Astrocyte (in vitro differentiated cells and primary cell): ENCODE measurements around the gene SLCO6A1. TPM values are rescaled to one million over a fixed set of nuclear protein-coding genes. Genes with fewer than 3 reads are reported as not detected.

Source experiments
- DNase-seq: peaks from one replicate; pipeline ENCODE4 v3.0.0-alpha.2; 2010; ENCODE audit warnings: low read depth
- FAIRE-seq: peaks from 2 replicates; lab custom pipeline; 2011; peaks lifted over from hg19 to GRCh38; lab: Jason Lieb, UNC
- H2AFZ ChIP-seq: 2 replicates; pipeline ENCODE4 v1.6.0; 2012; ENCODE audit warnings: low read depth, low read length, inconsistent platforms
- H3K27ac ChIP-seq: 2 replicates; pipeline ENCODE4 v1.5.1; 2011; ENCODE audit warnings: low read depth, low read length, inconsistent platforms
- H3K27me3 ChIP-seq: 2 replicates; pipeline ENCODE4 v1.6.0; 2011; ENCODE audit warnings: low read length, inconsistent platforms; ENCODE audit not compliant: insufficient read depth
- H3K36me3 ChIP-seq: 2 replicates; pipeline ENCODE4 v1.5.1; 2011; ENCODE audit warnings: low read length, inconsistent platforms; ENCODE audit not compliant: insufficient read depth
- H3K4me1 ChIP-seq: 2 replicates; pipeline ENCODE4 v1.5.1; 2011; ENCODE audit warnings: low read length, inconsistent platforms; ENCODE audit not compliant: insufficient read depth
- H3K4me2 ChIP-seq: 2 replicates; pipeline ENCODE4 v1.6.0; 2012; ENCODE audit warnings: low read length, inconsistent platforms
- H3K4me3 ChIP-seq: 2 replicates; pipeline ENCODE4 v1.5.1; 2011; ENCODE audit warnings: low read depth, mild to moderate bottlenecking, low read length, inconsistent platforms; ENCODE audit not compliant: insufficient read depth
- H3K79me2 ChIP-seq: 2 replicates; pipeline ENCODE4 v1.6.0; 2012; ENCODE audit warnings: mild to moderate bottlenecking, low read length, inconsistent platforms; ENCODE audit not compliant: insufficient read depth
- H3K9ac ChIP-seq: 2 replicates; pipeline ENCODE4 v1.6.0; 2012; ENCODE audit warnings: mild to moderate bottlenecking, low read length, inconsistent platforms
- H3K9me3 ChIP-seq: 2 replicates; pipeline ENCODE4 v1.5.1; 2012; ENCODE audit warnings: low read depth, mild to moderate bottlenecking, low read length, inconsistent platforms; ENCODE audit not compliant: insufficient read depth
- H4K20me1 ChIP-seq: 2 replicates; pipeline ENCODE4 v1.6.0; 2012; ENCODE audit warnings: low read length, inconsistent platforms; ENCODE audit not compliant: insufficient read depth
- H3K27ac Mint-ChIP-seq: one replicate; pipeline ENCODE4 v1.8.0; 2021; ENCODE audit warnings: mild to moderate bottlenecking, mixed read lengths; ENCODE audit not compliant: unreplicated experiment
- H3K27me3 Mint-ChIP-seq: one replicate; pipeline ENCODE4 v1.8.0; 2021; ENCODE audit warnings: low read depth, mixed read lengths; ENCODE audit not compliant: unreplicated experiment
- H3K36me3 Mint-ChIP-seq: one replicate; pipeline ENCODE4 v1.8.0; 2021; ENCODE audit warnings: low read depth, mixed read lengths; ENCODE audit not compliant: unreplicated experiment
- H3K4me1 Mint-ChIP-seq: one replicate; pipeline ENCODE4 v1.8.0; 2021; ENCODE audit warnings: low read depth, mixed read lengths; ENCODE audit not compliant: unreplicated experiment
- H3K4me3 Mint-ChIP-seq: one replicate; pipeline ENCODE4 v1.8.0; 2021; ENCODE audit warnings: mild to moderate bottlenecking, moderate library complexity, mixed read lengths; ENCODE audit not compliant: unreplicated experiment
- H3K9me3 Mint-ChIP-seq: one replicate; pipeline ENCODE4 v1.8.0; 2021; ENCODE audit warnings: mild to moderate bottlenecking, mixed read lengths; ENCODE audit not compliant: unreplicated experiment
- EZH2 ChIP-seq: IDR thresholded peaks from 2 replicates; pipeline ENCODE4 v1.6.1; 2012; ENCODE audit warnings: mild to moderate bottlenecking, low read length, inconsistent platforms; ENCODE audit not compliant: insufficient read depth
- total RNA-seq: library from RNA; stranded (reverse); gene quantifications from 2 replicates; pipeline ENCODE4 v1.2.1, GENCODE V29; 2021
- TF ChIP-seq, protein P1 (sequence below): IDR thresholded peaks from 2 replicates; pipeline ENCODE4 v1.5.1; 2011; ENCODE audit warnings: low read depth, mild to moderate bottlenecking, inconsistent platforms, low read length, moderate library complexity; ENCODE audit not compliant: insufficient read depth

The SLCO6A1 gene
- total RNA-seq, 1 donor from 2014 or later, result not detected

DNA sequence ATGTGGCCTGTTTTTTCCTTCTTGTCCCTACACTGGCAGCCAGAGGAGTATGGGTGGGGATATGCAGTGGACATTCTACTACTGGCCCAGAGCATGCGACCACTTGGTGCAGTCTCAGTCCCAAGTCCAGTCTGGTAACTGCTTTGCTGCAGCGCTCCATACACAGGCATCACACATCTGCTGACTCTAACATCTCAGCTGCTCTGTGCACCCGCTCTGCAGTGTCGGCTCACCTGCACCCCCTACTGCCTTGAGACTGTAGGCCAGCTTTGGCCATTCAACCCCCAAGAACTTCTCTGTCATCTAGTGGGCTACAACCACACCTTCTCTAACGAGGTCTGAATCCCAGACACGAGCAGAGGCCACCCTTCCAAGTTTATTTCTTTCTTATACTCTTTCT lies 46.4 kb upstream of the SLCO6A1 start:
- no peaks in the 10 kb centered on the region for H3K27me3 ChIP-seq
- no peaks in the 10 kb centered on the region for H3K36me3 ChIP-seq
- Mint-ChIP-seq H3K27me3 (no peaks in the 10 kb centered on the region), H3K36me3 (no peaks in the 10 kb centered on the region), H3K9me3 (peaks cover 4% of the 10 kb centered on the region), H3K27ac (no peak overlapping the region), H3K4me3 (no peak overlapping the region), H3K4me1 (no peaks in the 10 kb centered on the region)
- H3K4me1 ChIP-seq, result no peaks in the 10 kb centered on the region
- no peak overlapping the region for H3K9ac ChIP-seq
- no peak for DNase-seq
- no peaks in the 10 kb centered on the region for H4K20me1 ChIP-seq
- no peaks in the 10 kb centered on the region for H3K9me3 ChIP-seq
- TF ChIP-seq EZH2, result no peak
- TF ChIP-seq, protein P1, sequence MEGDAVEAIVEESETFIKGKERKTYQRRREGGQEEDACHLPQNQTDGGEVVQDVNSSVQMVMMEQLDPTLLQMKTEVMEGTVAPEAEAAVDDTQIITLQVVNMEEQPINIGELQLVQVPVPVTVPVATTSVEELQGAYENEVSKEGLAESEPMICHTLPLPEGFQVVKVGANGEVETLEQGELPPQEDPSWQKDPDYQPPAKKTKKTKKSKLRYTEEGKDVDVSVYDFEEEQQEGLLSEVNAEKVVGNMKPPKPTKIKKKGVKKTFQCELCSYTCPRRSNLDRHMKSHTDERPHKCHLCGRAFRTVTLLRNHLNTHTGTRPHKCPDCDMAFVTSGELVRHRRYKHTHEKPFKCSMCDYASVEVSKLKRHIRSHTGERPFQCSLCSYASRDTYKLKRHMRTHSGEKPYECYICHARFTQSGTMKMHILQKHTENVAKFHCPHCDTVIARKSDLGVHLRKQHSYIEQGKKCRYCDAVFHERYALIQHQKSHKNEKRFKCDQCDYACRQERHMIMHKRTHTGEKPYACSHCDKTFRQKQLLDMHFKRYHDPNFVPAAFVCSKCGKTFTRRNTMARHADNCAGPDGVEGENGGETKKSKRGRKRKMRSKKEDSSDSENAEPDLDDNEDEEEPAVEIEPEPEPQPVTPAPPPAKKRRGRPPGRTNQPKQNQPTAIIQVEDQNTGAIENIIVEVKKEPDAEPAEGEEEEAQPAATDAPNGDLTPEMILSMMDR, result no peak
- H3K4me3 ChIP-seq, result no peak overlapping the region
- H2AFZ ChIP-seq, result no peak overlapping the region
- no peak overlapping the region for H3K27ac ChIP-seq
- no peak for FAIRE-seq
- no peak overlapping the region for H3K4me2 ChIP-seq
- H3K79me2 ChIP-seq, result no peaks in the 10 kb centered on the region

DNA sequence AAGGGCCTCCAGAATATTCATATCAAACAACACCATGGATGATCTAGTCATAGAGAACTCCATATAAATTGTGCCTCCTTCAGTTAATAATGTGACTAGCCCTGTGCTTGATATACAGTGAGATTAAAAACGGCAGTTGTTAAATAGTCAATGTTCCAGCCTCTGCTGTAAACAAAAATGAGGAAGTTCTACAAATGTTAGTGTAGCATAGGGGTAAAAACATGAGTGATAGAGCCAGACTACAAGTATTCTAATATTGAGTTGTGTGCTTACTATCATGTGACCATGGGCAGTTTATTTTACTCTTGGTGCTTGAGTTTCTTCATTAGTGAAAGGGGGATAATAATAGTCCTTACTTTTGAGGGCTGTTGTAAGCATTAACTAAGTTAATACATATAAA lies 43.3 kb upstream of the SLCO6A1 start:
- H3K79me2 ChIP-seq, result no peaks in the 10 kb centered on the region
- H2AFZ ChIP-seq, result no peak overlapping the region
- no peaks in the 10 kb centered on the region for H3K36me3 ChIP-seq
- no peak for TF ChIP-seq EZH2
- TF ChIP-seq, protein P1, result no peak
- no peaks in the 10 kb centered on the region for H3K4me1 ChIP-seq
- H3K9me3 ChIP-seq, result no peaks in the 10 kb centered on the region
- H3K4me3 ChIP-seq, result no peak overlapping the region
- no peak overlapping the region for H3K27ac ChIP-seq
- no peak overlapping the region for H3K9ac ChIP-seq
- Mint-ChIP-seq H3K4me1 (no peaks in the 10 kb centered on the region), H3K4me3 (no peak overlapping the region), H3K27ac (no peak overlapping the region), H3K27me3 (no peaks in the 10 kb centered on the region), H3K36me3 (no peaks in the 10 kb centered on the region), H3K9me3 (no peaks in the 10 kb centered on the region)
- no peaks in the 10 kb centered on the region for H3K27me3 ChIP-seq
- no peak for FAIRE-seq
- DNase-seq, result no peak
- no peak overlapping the region for H3K4me2 ChIP-seq
- H4K20me1 ChIP-seq, result no peaks in the 10 kb centered on the region

DNA sequence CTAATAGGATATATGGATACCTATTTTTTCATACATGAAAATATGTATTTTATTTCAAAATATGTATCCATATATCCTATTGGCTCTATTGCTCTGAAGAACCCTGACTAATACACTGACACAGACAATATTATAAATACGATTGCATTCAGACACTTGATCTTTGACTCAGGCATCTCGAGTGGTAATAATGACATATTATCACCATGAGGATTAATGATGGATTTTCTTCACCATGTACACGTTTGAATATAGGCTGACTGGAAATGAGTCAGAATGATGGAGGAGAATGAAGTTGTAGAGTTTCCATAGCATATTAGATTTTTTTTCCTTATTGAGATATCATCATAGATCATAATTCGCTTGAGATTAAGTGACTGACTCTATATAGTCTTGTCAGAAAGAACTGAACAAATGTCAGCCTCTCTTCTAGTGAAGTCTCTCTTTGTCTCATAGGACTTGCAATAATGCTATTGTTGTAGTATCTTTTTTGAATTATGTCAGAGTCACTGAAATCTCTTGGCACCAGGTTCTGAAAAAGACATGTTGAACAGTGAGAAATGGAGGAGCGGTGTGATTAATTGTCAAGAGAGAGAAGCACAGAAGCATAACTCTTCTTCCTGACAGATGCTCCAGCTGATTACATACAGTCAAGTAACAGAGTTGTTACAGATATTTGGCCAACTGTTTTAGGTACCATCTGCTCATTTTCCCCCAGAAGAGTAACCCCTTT lies 41.4 kb upstream of the SLCO6A1 start:
- no peaks in the 10 kb centered on the region for H3K36me3 ChIP-seq
- no peaks in the 10 kb centered on the region for H3K36me3 Mint-ChIP-seq
- H3K79me2 ChIP-seq, result no peaks in the 10 kb centered on the region
- no peaks in the 10 kb centered on the region for H3K9me3 Mint-ChIP-seq
- FAIRE-seq (no peak), DNase-seq (no peak)
- H3K4me2 ChIP-seq, result no peak overlapping the region
- TF ChIP-seq, protein P1, result no peak
- TF ChIP-seq EZH2, result no peak
- H3K9me3 ChIP-seq, result no peaks in the 10 kb centered on the region
- no peaks in the 10 kb centered on the region for H3K27me3 Mint-ChIP-seq
- H3K4me3 Mint-ChIP-seq, result no peak overlapping the region
- no peak overlapping the region for H2AFZ ChIP-seq
- no peaks in the 10 kb centered on the region for H3K27me3 ChIP-seq
- no peak overlapping the region for H3K27ac Mint-ChIP-seq
- H3K4me1 Mint-ChIP-seq, result peaks cover 3% of the 10 kb centered on the region
- H3K9ac ChIP-seq, result no peak overlapping the region
- H4K20me1 ChIP-seq, result no peaks in the 10 kb centered on the region
- H3K4me1 ChIP-seq, result no peaks in the 10 kb centered on the region
- no peak overlapping the region for H3K27ac ChIP-seq
- H3K4me3 ChIP-seq, result no peak overlapping the region
